SK-N-SH (cell line): ENCODE data around the gene ZNF407.

Experiments
- CHD2 ChIP-seq: fragments of 150-350 bp; IDR thresholded peaks from 2 replicates; pipeline ENCODE4 v1.6.1; 2018; ENCODE audit warnings: low read length; ENCODE audit not compliant: partially characterized antibody
- EP300 ChIP-seq, 2 experiments: IDR thresholded peaks; 2 replicates each; pipeline versions ENCODE4 v1.4.0 to v1.6.1; 2012; ENCODE audit warnings: borderline replicate concordance in 1 of 2, low read depth in 1 of 2, low read length in 1 of 2
- GABPA ChIP-seq: IDR thresholded peaks from 2 replicates; pipeline ENCODE4 v1.4.0; 2012; ENCODE audit warnings: low read depth, mild to moderate bottlenecking
- POLR2AphosphoS5 ChIP-seq: IDR thresholded peaks from 2 replicates; pipeline ENCODE4 v1.6.1; 2012; ENCODE audit warnings: low read depth, low read length
- TCF12 ChIP-seq: IDR thresholded peaks from 2 replicates; pipeline ENCODE4 v1.4.0; 2012
- USF2 ChIP-seq: fragments of 150-350 bp; IDR thresholded peaks from 2 replicates; pipeline ENCODE4 v1.6.1; 2017; ENCODE audit warnings: antibody characterized with exemption, low read length, low read depth, borderline replicate concordance
- TF ChIP-seq, protein P1 (sequence below): fragments of 200-600 bp; sonication (generic); IDR thresholded peaks from 2 replicates; pipeline ENCODE4 v1.6.1; 2017; ENCODE audit warnings: antibody characterized with exemption, mild to moderate bottlenecking, moderate library complexity

DNA sequence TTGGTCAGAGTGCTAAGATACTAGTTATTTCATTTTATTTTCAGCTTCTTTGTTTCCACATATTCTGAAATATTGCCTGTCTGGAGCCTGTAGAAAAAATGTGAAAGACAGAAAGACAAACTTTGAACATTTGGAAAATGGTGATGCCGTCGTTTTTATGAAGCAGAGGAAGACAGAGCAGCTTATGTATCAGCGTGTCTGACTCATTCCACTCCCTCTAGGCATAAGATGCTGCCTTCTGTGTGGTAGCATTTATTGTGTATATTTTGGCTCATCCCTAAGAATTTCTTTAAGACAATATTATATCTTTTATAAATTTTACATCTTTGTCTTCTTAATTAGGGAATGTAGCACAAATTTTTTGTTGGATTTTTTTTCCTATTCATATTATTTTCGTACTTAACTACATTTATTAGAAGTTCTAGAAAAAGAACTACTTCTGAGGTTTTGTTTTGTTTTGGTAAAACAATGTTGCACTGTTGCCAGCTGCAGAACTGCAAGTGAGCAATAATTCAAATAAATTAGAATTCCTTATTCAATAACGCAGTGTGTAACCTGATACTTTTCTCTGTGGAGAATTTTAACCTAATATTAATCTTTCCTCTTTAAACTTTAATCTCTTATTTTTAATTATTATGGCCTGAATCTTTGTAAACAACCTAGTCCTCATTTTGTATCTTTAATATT lies 300.4 kb downstream of the ZNF407 start:
- TF ChIP-seq, protein P1, sequence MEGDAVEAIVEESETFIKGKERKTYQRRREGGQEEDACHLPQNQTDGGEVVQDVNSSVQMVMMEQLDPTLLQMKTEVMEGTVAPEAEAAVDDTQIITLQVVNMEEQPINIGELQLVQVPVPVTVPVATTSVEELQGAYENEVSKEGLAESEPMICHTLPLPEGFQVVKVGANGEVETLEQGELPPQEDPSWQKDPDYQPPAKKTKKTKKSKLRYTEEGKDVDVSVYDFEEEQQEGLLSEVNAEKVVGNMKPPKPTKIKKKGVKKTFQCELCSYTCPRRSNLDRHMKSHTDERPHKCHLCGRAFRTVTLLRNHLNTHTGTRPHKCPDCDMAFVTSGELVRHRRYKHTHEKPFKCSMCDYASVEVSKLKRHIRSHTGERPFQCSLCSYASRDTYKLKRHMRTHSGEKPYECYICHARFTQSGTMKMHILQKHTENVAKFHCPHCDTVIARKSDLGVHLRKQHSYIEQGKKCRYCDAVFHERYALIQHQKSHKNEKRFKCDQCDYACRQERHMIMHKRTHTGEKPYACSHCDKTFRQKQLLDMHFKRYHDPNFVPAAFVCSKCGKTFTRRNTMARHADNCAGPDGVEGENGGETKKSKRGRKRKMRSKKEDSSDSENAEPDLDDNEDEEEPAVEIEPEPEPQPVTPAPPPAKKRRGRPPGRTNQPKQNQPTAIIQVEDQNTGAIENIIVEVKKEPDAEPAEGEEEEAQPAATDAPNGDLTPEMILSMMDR: no peak
- TF ChIP-seq POLR2AphosphoS5 (no peak), EP300 (IDR thresholded peaks at IDR 0.05; ENCODE audit: borderline replicate concordance in 1 of 2, low read depth in 1 of 2, low read length in 1 of 2) (no peak), USF2 (no peak), GABPA (no peak), CHD2 (no peak), TCF12 (no peak)
